Karpas-422 (cell line): Measurements from ENCODE around the gene SRRM4. TPM values are rescaled to one million over a fixed set of nuclear protein-coding genes. Genes with fewer than 3 reads are reported as not detected.

Experiments
- DNase-seq: peaks from one replicate; pipeline ENCODE4 v3.0.0-alpha.2; 2015
- H2AFZ ChIP-seq: fragments of 200-600 bp; sonication (generic); 2 replicates; pipeline ENCODE4 v1.6.1; 2014; ENCODE audit warnings: antibody characterized with exemption, low read length, mixed read lengths
- H3K27ac ChIP-seq: fragments of 200-600 bp; sonication (generic); 2 replicates; pipeline ENCODE4 v1.5.1; 2014; ENCODE audit warnings: mild to moderate bottlenecking, low read length, moderate library complexity
- H3K27me3 ChIP-seq: fragments of 200-600 bp; sonication (generic); 2 replicates; pipeline ENCODE4 v1.6.1; 2014; ENCODE audit warnings: low read length, mixed read lengths
- H3K36me3 ChIP-seq: fragments of 200-600 bp; sonication (generic); 2 replicates; pipeline ENCODE4 v1.6.1; 2014; ENCODE audit warnings: low read length, mixed read lengths; ENCODE audit not compliant: insufficient read depth
- H3K4me1 ChIP-seq: fragments of 200-600 bp; sonication (generic); 2 replicates; pipeline ENCODE4 v1.6.1; 2014; ENCODE audit warnings: mild to moderate bottlenecking, low read length, mixed read lengths
- H3K4me2 ChIP-seq: fragments of 200-600 bp; sonication (generic); 2 replicates; pipeline ENCODE4 v1.6.1; 2014; ENCODE audit warnings: low read length, low read depth, mild to moderate bottlenecking; ENCODE audit not compliant: poor library complexity, severe bottlenecking
- H3K4me3 ChIP-seq: fragments of 200-600 bp; sonication (generic); 2 replicates; pipeline ENCODE4 v1.5.1; 2014; ENCODE audit warnings: mild to moderate bottlenecking, antibody characterized with exemption, low read length, mixed read lengths
- H3K79me2 ChIP-seq: fragments of 200-600 bp; sonication (generic); 2 replicates; pipeline ENCODE4 v1.6.1; 2014; ENCODE audit warnings: mild to moderate bottlenecking, low read length, mixed read lengths
- H3K9ac ChIP-seq: fragments of 200-600 bp; sonication (generic); 2 replicates; pipeline ENCODE4 v1.6.0; 2014; ENCODE audit warnings: low read length
- H3K9me2 ChIP-seq: fragments of 200-600 bp; sonication (generic), shearing (Covaris generic); replicated peaks from 2 replicates; pipeline ENCODE4 v1.6.0; 2014; ENCODE audit warnings: mild to moderate bottlenecking, low read length, moderate library complexity; ENCODE audit not compliant: insufficient read depth
- H3K9me3 ChIP-seq: fragments of 300-700, 200-600 bp; sonication (generic); 2 replicates; pipeline ENCODE4 v1.6.1; 2014; ENCODE audit warnings: low read length, mixed read lengths
- H4K20me1 ChIP-seq: fragments of 200-600 bp; sonication (generic); 2 replicates; pipeline ENCODE4 v1.6.1; 2014; ENCODE audit warnings: mild to moderate bottlenecking, antibody characterized with exemption, low read length, low read depth; ENCODE audit not compliant: insufficient read depth
- total RNA-seq: library from RNA; depleted of rRNA; stranded (reverse); fragments of >200 nt; shearing (Covaris generic); gene quantifications from 2 replicates; pipeline ENCODE4 v1.2.3, GENCODE V29; 2014; ENCODE audit warnings: low replicate concordance

Gene SRRM4
- total RNA-seq, 1 experiment from 2014 or later, result not detected

GRCh38 chr12:119175081-119175480 lies 193.7 kb downstream of the SRRM4 start:
- no peaks in the 10 kb centered on the region for H3K9me3 ChIP-seq
- H3K4me1 ChIP-seq, result no peaks in the 10 kb centered on the region
- no peaks in the 10 kb centered on the region for H3K27me3 ChIP-seq
- no peak overlapping the region for H3K4me3 ChIP-seq
- H3K79me2 ChIP-seq, result no peaks in the 10 kb centered on the region
- no peaks in the 10 kb centered on the region for H3K36me3 ChIP-seq
- H2AFZ ChIP-seq, result no peak overlapping the region
- no peak overlapping the region for H3K4me2 ChIP-seq
- DNase-seq, result no peak
- no peak overlapping the region for H3K27ac ChIP-seq
- H4K20me1 ChIP-seq, result no peaks in the 10 kb centered on the region
- no peak overlapping the region for H3K9ac ChIP-seq
- H3K9me2 ChIP-seq, result no peaks in the 10 kb centered on the region

- Histone ChIP-seq H3K4me1 (no peaks in the 10 kb centered on the region), H3K9me2 (no peaks in the 10 kb centered on the region), H3K4me3 (no peak overlapping the region), H3K4me2 (no peak overlapping the region), H3K9ac (no peak overlapping the region), H3K27ac (no peak overlapping the region), H2AFZ (no peak overlapping the region), H3K36me3 (no peaks in the 10 kb centered on the region), H3K79me2 (no peaks in the 10 kb centered on the region), H4K20me1 (no peaks in the 10 kb centered on the region), H3K27me3 (no peaks in the 10 kb centered on the region), H3K9me3 (no peaks in the 10 kb centered on the region)
- DNase-seq, result no peak
These were observed 195.1 kb downstream of the SRRM4 start for GRCh38 chr12:119176267-119177055.

GRCh38 chr12:119177056-119177325 lies 195.7 kb downstream of the SRRM4 start:
- no peaks in the 10 kb centered on the region for H3K36me3 ChIP-seq
- no peak overlapping the region for H2AFZ ChIP-seq
- H4K20me1 ChIP-seq, result no peaks in the 10 kb centered on the region
- H3K79me2 ChIP-seq, result no peaks in the 10 kb centered on the region
- no peak for DNase-seq
- no peak overlapping the region for H3K4me3 ChIP-seq
- H3K4me2 ChIP-seq, result no peak overlapping the region
- no peak overlapping the region for H3K27ac ChIP-seq
- H3K27me3 ChIP-seq, result no peaks in the 10 kb centered on the region
- no peaks in the 10 kb centered on the region for H3K9me3 ChIP-seq
- no peak overlapping the region for H3K9ac ChIP-seq
- no peaks in the 10 kb centered on the region for H3K4me1 ChIP-seq
- H3K9me2 ChIP-seq, result no peaks in the 10 kb centered on the region

GRCh38 chr12:119177724-119178380 lies 196.5 kb downstream of the SRRM4 start:
- Histone ChIP-seq H4K20me1 (no peaks in the 10 kb centered on the region), H3K4me1 (no peaks in the 10 kb centered on the region), H3K9ac (no peak overlapping the region), H3K27ac (no peak overlapping the region), H2AFZ (no peak overlapping the region), H3K27me3 (no peaks in the 10 kb centered on the region), H3K79me2 (no peaks in the 10 kb centered on the region), H3K36me3 (no peaks in the 10 kb centered on the region), H3K4me2 (no peak overlapping the region), H3K4me3 (no peak overlapping the region), H3K9me2 (no peaks in the 10 kb centered on the region), H3K9me3 (no peaks in the 10 kb centered on the region)
- no peak for DNase-seq

- H3K4me1 ChIP-seq, result no peaks in the 10 kb centered on the region
- H3K36me3 ChIP-seq, result no peaks in the 10 kb centered on the region
- no peak within 1 kb of the TSS for H3K9ac ChIP-seq
- DNase-seq, result no peak
- no peaks in the 10 kb centered on the region for H3K9me2 ChIP-seq
- no peaks in the 10 kb centered on the region for H3K79me2 ChIP-seq
- no peaks in the 10 kb centered on the region for H4K20me1 ChIP-seq
- H3K27me3 ChIP-seq, result no peaks in the 10 kb centered on the region
- H3K27ac ChIP-seq, result no peak within 1 kb of the TSS
- no peak within 1 kb of the TSS for H3K4me2 ChIP-seq
- no peak within 1 kb of the TSS for H3K4me3 ChIP-seq
- no peak within 1 kb of the TSS for H2AFZ ChIP-seq
- no peaks in the 10 kb centered on the region for H3K9me3 ChIP-seq
These were observed 197.4 kb downstream of the SRRM4 start, which contains the start of gene HSPB8 for GRCh38 chr12:119178544-119179334. Gene HSPB8 (plus strand): TSS chr12:119178931. CDS start chr12:119179313, 382 bp downstream.

GRCh38 chr12:119179335-119180021 lies 198.1 kb downstream of the SRRM4 start:
- Histone ChIP-seq H3K27me3 (no peaks in the 10 kb centered on the region), H3K27ac (no peak overlapping the region), H3K4me1 (no peaks in the 10 kb centered on the region), H3K9me3 (no peaks in the 10 kb centered on the region), H2AFZ (no peak overlapping the region), H3K4me3 (no peak overlapping the region), H3K9ac (no peak overlapping the region), H3K4me2 (no peak overlapping the region), H3K36me3 (no peaks in the 10 kb centered on the region), H4K20me1 (no peaks in the 10 kb centered on the region), H3K79me2 (no peaks in the 10 kb centered on the region), H3K9me2 (no peaks in the 10 kb centered on the region)
- no peak for DNase-seq

GRCh38 chr12:119180380-119181040 lies 199.2 kb downstream of the SRRM4 start:
- no peak for DNase-seq
- Histone ChIP-seq H3K4me3 (no peak overlapping the region), H3K9me3 (no peaks in the 10 kb centered on the region), H3K4me2 (no peak overlapping the region), H3K36me3 (no peaks in the 10 kb centered on the region), H3K4me1 (no peaks in the 10 kb centered on the region), H3K27ac (no peak overlapping the region), H3K79me2 (no peaks in the 10 kb centered on the region), H2AFZ (no peak overlapping the region), H4K20me1 (no peaks in the 10 kb centered on the region), H3K9ac (no peak overlapping the region), H3K27me3 (no peaks in the 10 kb centered on the region), H3K9me2 (no peaks in the 10 kb centered on the region)
